OCI-LY7 (cell line): ENCODE measurements around the gene ANKRD13D. TPM values are rescaled to one million over a fixed set of nuclear protein-coding genes. Genes with fewer than 3 reads are reported as not detected.

Experiments
- BruUV-seq: library from RNA; stranded (reverse); fragments of 400-500 nt; replicated peaks from 2 replicates; lab custom pipeline; 2021; lab: Mats Ljungman, UMichigan
- CTCF ChIA-PET: fragments of 300-600 bp; sonication (Branson Sonifier 250); formaldehyde crosslinking; loops from one replicate; lab custom pipeline; 2022; ENCODE audit warnings: antibody characterized with exemption; ENCODE audit not compliant: unreplicated experiment; lab: Charles Lee
- POLR2A ChIA-PET: fragments of 300-600 bp; sonication (Branson Sonifier 250); formaldehyde crosslinking; loops from one replicate; lab custom pipeline; 2022; ENCODE audit warnings: antibody characterized with exemption; lab: Charles Lee
- DNase-seq: peaks from one replicate; pipeline ENCODE4 v3.0.0-alpha.2; 2015; ENCODE audit warnings: low spot score
- H2AFZ ChIP-seq: fragments of 200-600 bp; sonication (generic), shearing (Covaris generic); 2 replicates; pipeline ENCODE4 v1.6.1; 2014; ENCODE audit warnings: mild to moderate bottlenecking, antibody characterized with exemption, low read length, moderate library complexity
- H3K27ac ChIP-seq: fragments of 200-600 bp; sonication (generic); 2 replicates; pipeline ENCODE4 v1.5.1; 2014; ENCODE audit warnings: mixed run types, low read depth, mild to moderate bottlenecking, moderate library complexity, low read length, inconsistent platforms; ENCODE audit not compliant: poor library complexity, severe bottlenecking
- H3K36me3 ChIP-seq: fragments of 200-600 bp; sonication (generic); 2 replicates; pipeline ENCODE4 v1.6.1; 2014; ENCODE audit warnings: mild to moderate bottlenecking, antibody characterized with exemption, low read length, moderate library complexity, mixed read lengths; ENCODE audit not compliant: insufficient read depth
- H3K4me1 ChIP-seq: fragments of 200-600 bp; sonication (generic); 2 replicates; pipeline ENCODE4 v1.5.1; 2014; ENCODE audit warnings: mild to moderate bottlenecking, low read length; ENCODE audit not compliant: insufficient read depth, poor library complexity, severe bottlenecking
- H3K4me2 ChIP-seq: fragments of 200-600 bp; sonication (generic); 2 replicates; pipeline ENCODE4 v1.6.1; 2014; ENCODE audit warnings: mild to moderate bottlenecking, low read length
- H3K4me3 ChIP-seq: fragments of 200-600 bp; sonication (generic); 2 replicates; pipeline ENCODE4 v1.5.1; 2014; ENCODE audit warnings: mild to moderate bottlenecking, low read depth, low read length; ENCODE audit not compliant: poor library complexity, severe bottlenecking
- H3K79me2 ChIP-seq: fragments of 200-600 bp; sonication (generic); 2 replicates; pipeline ENCODE4 v1.6.1; 2016; ENCODE audit warnings: low read depth, mild to moderate bottlenecking, low read length, moderate library complexity, mixed read lengths; ENCODE audit not compliant: insufficient read depth
- H3K9me2 ChIP-seq: fragments of 200-600 bp; sonication (generic); 2 replicates; pipeline ENCODE4 v1.6.1; 2016; ENCODE audit warnings: mild to moderate bottlenecking, low read length, mixed read lengths; ENCODE audit not compliant: insufficient read depth
- H3K9me3 ChIP-seq: fragments of 200-600 bp; sonication (generic); 2 replicates; pipeline ENCODE4 v1.6.1; 2014; ENCODE audit warnings: mild to moderate bottlenecking, mixed run types, low read length, mixed read lengths
- H4K20me1 ChIP-seq: fragments of 200-600 bp; sonication (generic); 2 replicates; pipeline ENCODE4 v1.6.1; 2014; ENCODE audit warnings: mild to moderate bottlenecking, antibody characterized with exemption, low read length, moderate library complexity, mixed read lengths; ENCODE audit not compliant: insufficient read depth
- CTCF ChIP-seq: fragments of 200-600 bp; sonication (generic); conservative IDR thresholded peaks from 2 replicates; pipeline ENCODE4 v1.5.1; 2014; ENCODE audit warnings: mild to moderate bottlenecking, antibody characterized with exemption, low read length, moderate library complexity, mixed read lengths
- EZH2phosphoT487 ChIP-seq: fragments of 200-600 bp; sonication (generic); IDR thresholded peaks from 2 replicates; pipeline ENCODE4 v1.6.1; 2018; ENCODE audit warnings: low read depth, borderline replicate concordance, mild to moderate bottlenecking, mixed run types, antibody characterized with exemption, low read length, moderate library complexity, mixed read lengths
- intact Hi-C: fragments of 100-400 bp; cut with micrococcal nuclease; formaldehyde crosslinking; loops from one replicate; pipeline ENCODE4 v1.10.0; 2022; ENCODE audit not compliant: unreplicated experiment
- total RNA-seq, 2 experiments: library from RNA; depleted of rRNA in 1 of 2; stranded (reverse); fragments of >200 nt in 1 of 2; shearing (Covaris generic) in 1 of 2; gene quantifications; 2 replicates each; pipeline ENCODE4 v1.2.3, GENCODE V29; 2014 to 2022

The ANKRD13D gene
- total RNA-seq, 2 experiments from 2014 or later, result 119 to 136 TPM

DNA sequence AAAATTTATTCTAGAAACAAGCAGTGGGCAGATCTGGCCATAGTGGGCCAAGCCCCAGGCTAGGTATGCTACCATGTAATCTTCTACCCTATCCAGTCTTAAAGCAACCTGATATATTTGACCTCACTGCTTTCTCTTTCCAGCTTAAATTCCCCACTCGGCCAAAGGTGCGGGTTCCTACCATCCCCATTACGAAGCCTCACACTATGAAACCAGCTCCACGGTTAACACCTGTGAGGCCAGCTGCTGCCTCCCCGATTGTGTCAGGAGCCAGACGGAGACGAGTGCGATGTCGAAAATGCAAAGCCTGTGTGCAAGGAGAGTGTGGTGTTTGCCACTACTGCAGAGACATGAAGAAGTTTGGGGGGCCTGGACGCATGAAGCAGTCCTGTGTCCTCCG, 44.1 kb upstream of the ANKRD13D start:
- Histone ChIP-seq H3K79me2 (peaks cover 44% of the 10 kb centered on the region), H3K36me3 (peaks cover 90% of the 10 kb centered on the region), H3K9me2 (no peaks in the 10 kb centered on the region), H3K27ac (no peak overlapping the region), H4K20me1 (peaks cover 17% of the 10 kb centered on the region; the same call in 1 of the 2 replicates), H3K4me2 (no peak overlapping the region), H3K9me3 (no peaks in the 10 kb centered on the region), H2AFZ (no peak overlapping the region), H3K4me3 (no peak overlapping the region), H3K4me1 (peaks cover 16% of the 10 kb centered on the region)
- intact Hi-C loops, result no loop called here
- BruUV-seq, result no TSS peak
- DNase-seq, result no peak
- TF ChIP-seq EZH2phosphoT487 (no peak), CTCF (no peak)
- ChIA-PET POLR2A (no interaction called here), CTCF (no interaction called here)

DNA sequence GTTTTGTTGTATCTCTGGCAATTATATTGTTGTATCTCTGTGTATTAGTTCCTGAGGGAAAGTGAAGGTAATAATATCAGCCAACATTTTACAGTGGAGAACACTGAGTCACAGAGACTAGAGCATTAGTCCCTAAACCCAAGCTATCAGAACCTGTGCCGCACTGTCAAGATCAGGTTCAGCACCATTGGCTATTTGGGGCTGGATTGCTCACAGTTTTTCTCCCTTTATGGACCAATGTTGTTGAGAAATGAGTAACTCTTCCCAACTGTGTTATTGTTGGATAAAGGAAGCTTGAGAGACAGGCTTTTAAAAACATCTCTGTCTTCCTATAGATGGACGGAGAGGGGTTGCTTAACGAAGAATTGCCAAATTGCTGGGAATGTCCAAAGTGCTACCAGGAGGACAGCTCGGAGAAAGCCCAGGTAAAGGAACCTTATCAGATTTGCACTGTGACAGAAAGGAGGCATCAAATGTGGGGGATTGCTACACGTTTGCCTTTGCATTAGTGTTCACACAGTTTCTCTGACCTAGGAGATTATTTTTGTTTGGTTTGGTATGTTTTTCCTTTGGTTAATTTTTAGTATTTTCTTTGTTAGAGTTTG, 41.1 kb upstream of the ANKRD13D start:
- BruUV-seq, result no TSS peak
- intact Hi-C loops, result no loop called here
- no peak for TF ChIP-seq EZH2phosphoT487
- no peak for TF ChIP-seq CTCF
- H2AFZ ChIP-seq, result no peak overlapping the region
- H4K20me1 ChIP-seq, result no peaks in the 10 kb centered on the region; the same call in 1 of the 2 replicates
- DNase-seq, result no peak
- ChIA-PET CTCF (no interaction called here), POLR2A (no interaction called here)
- no peaks in the 10 kb centered on the region for H3K4me1 ChIP-seq
- no peak overlapping the region for H3K4me3 ChIP-seq
- H3K4me2 ChIP-seq, result no peak overlapping the region
- H3K9me2 ChIP-seq, result no peaks in the 10 kb centered on the region
- no peaks in the 10 kb centered on the region for H3K9me3 ChIP-seq
- peaks cover 14% of the 10 kb centered on the region; the same call in 1 of the 2 replicates for H3K79me2 ChIP-seq
- peaks cover 99% of the 10 kb centered on the region for H3K36me3 ChIP-seq
- no peak overlapping the region for H3K27ac ChIP-seq

DNA sequence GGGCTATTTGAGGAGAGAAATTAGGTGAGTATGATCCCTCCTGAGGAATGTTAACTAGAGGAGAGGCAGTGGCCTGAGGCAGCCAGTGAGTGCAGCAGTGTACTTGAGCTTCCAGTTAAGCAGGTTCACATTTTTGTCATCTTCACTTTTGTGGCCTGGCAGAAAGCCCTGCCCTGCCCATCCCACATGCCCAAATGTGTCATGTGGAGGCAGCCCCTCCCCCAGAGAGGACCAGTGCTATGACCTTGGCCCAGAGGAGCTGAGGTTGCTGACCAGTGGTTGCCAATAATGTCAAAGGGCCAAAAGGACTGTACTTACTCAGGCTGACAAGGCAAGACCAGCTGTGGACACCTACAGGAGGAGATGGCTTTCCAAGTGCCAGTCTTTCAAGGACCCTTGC, 40.5 kb upstream of the ANKRD13D start:
- Histone ChIP-seq H3K9me2 (no peaks in the 10 kb centered on the region), H3K36me3 (peaks cover 99% of the 10 kb centered on the region), H4K20me1 (no peaks in the 10 kb centered on the region), H3K4me1 (no peaks in the 10 kb centered on the region), H3K4me2 (no peak overlapping the region), H3K4me3 (no peak overlapping the region), H3K79me2 (peaks cover 8% of the 10 kb centered on the region; the same call in 1 of the 2 replicates), H2AFZ (no peak overlapping the region), H3K9me3 (no peaks in the 10 kb centered on the region), H3K27ac (no peak overlapping the region)
- intact Hi-C loops, result no loop called here
- no peak for DNase-seq
- BruUV-seq, result no TSS peak
- TF ChIP-seq CTCF (no peak), EZH2phosphoT487 (no peak)
- ChIA-PET POLR2A (no interaction called here), CTCF (no interaction called here)
